Inferior parietal cortex (tissue), 1 donor: ENCODE data around the gene LARGE1.

Source experiments
- DNase-seq: peaks from one replicate; pipeline ENCODE4 v3.0.0-alpha.2; 2016; ENCODE audit errors: extremely low spot score

LARGE1 gene

GRCh38 chr22:33563220-33563964 lies 356.9 kb downstream of the LARGE1 start:
- no peak for DNase-seq

DNA sequence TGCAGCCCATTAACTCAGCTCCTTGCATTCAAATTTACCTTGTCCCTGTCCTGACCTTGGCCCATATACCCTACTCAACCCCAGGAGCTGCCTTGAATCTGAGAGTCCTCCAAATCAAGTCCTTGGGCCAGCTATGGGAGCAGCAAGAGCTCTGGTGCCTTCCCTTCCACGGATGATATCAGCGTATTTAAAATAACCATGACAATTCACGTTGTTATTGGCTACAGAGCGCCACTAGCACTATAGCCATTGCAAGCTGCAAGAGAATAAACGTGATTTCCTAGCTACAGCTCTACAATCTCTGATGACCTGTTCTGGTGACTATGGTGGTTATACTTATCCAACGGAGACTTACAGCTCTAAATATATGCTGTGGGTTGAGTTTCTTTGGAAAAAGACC lies 357.8 kb downstream of the LARGE1 start:
- no peak for DNase-seq

GRCh38 chr22:33561149-33561807 lies 359.0 kb downstream of the LARGE1 start:
- DNase-seq = no peak

DNA sequence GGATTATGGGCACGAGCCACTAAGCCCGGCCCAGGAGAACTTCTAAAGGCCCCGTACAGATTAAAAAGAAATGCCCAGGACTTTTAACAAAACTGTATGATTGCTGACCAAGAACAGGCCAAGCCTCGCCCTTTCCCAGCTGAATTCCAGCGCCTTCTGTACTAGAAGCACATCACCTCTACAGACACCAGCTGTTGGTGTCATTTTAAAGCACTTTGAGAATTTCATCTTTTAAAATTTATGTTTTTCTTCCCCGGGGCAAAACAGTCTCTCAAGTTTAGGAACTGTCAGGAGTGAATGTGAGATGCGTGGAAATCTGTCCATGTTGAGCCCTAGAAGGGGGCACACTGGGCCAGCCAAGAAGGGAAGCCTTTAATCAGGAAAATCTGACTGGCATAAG lies 362.4 kb downstream of the LARGE1 start:
- DNase-seq = no peak

- DNase-seq = no peak
Observed at GRCh38 chr22:33555814-33556522, 364.3 kb downstream of the LARGE1 start.

- no peak for DNase-seq
Observed at GRCh38 chr22:33553493-33553892, 366.8 kb downstream of the LARGE1 start.

GRCh38 chr22:33544707-33545106 lies 375.6 kb downstream of the LARGE1 start:
- DNase-seq = no peak

GRCh38 chr22:33542722-33543121 lies 377.6 kb downstream of the LARGE1 start:
- no peak for DNase-seq

DNA sequence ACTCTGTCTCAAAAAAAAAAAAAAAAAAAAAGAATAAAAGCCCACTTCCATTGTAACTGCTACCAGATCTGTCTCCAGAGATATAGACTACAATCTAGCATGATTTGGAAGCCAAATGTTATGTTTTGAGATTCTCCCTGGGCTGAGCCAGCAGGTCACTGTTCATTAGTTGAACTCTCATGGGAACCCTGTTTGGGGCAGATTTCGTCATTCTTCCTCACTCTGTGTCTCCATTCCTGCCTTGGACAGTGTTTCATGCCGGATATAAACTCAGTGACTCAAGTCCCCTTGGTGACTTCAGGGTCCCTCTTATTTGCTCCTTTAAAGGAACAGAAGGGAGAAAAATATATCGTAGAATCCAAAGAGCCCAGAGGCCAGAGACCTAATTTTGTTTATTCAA lies 378.1 kb downstream of the LARGE1 start:
- no peak for DNase-seq

GRCh38 chr22:33539902-33540751 lies 380.1 kb downstream of the LARGE1 start:
- no peak for DNase-seq

- DNase-seq = no peak
Observed at GRCh38 chr22:33539202-33539901, 380.9 kb downstream of the LARGE1 start.

GRCh38 chr22:33538277-33538885 lies 381.9 kb downstream of the LARGE1 start:
- DNase-seq = no peak

DNA sequence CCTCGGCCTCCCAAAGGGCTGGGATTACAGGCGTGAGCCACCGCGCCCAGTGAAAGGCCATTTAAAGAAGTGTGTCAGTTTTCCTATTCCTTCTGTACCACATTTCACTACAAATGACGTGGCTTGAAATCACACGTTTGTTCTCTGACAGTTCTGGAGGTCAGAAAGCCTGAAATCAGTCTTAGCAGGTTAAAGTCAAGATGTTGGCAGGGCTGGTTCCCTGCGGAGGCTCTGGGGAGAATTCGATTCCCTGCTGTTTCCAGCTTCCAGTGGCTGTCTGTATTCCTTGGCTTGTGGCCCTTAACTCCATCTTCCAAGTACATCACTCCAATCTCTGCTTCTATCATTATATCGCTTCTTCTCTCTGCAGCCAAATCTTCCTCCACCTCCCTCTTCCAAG lies 383.2 kb downstream of the LARGE1 start:
- no peak for DNase-seq

DNA sequence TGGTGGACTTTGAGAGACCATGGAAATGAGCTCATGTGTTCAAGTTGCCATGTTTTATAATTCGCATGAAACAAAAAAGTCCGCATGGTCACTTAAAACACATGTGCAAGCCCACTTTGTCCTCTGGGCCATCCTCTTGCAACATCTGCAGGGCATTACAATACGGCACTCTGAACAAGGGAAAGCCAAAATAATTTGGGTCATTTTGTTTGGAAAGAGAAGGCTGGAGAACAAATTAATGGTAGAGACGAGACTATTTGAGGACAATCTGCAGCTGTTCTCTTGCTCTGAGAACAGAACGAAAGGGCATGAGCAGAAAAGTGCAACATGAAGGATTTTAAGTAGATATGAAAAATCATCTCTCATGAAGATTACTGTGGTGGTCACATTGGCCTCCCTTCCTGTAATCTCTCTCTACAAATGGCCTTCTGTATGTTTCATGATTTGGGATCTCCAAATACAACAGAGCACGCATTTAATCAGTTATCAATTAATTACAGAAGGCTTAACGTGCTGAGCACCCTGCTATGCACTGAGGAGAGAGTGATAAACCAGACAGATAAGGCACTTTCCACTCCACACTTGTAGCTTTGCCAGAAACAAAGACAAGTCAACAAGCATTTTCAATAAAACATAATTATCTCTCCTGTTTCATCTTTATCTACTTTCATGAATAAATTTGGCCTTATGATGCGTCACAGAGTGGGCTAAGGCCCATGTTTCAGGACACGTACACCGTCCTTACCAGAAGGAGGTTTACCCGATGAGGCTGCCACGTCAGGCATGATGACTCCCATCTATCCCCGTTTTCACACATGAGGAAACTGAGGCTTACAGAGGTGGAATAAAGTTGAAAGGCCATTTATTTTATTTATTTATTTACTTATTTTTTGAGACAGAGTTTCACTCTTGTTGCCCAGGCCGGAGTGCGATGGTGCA lies 384.1 kb downstream of the LARGE1 start:
- no peak for DNase-seq

DNA sequence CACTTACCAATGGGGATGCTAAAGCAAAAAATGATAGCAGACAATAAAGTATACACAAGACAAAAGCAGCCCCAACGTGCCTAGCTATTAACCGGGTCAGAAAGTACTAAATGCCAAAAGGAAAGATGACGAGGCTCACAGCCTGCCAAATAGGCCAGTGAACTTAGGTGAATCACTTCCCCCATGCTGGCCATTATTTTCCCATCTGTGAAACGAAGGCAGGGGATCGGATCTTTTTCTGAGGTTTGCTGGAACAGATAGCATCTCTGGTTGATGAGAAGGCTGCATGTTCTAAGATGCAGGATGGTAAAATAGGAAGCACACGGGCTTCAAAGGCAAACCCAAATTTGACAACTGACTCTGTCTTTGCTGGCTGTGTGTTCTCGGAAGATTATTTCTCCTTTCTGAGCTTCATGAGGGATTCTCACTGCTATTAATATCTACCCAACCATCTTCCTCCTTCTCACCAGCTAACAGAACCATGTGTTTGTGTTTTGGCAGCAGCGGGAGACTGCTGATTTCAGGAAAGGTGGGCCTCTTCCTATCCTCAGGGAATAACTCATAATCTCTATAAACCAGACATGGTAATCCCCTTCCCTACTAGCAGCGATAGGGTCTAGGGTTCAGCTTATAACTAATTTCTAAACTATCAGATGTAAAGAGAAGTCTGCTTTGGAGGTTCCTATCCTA lies 390.7 kb downstream of the LARGE1 start:
- DNase-seq = no peak

GRCh38 chr22:33528183-33528582 lies 392.1 kb downstream of the LARGE1 start:
- no peak for DNase-seq

DNA sequence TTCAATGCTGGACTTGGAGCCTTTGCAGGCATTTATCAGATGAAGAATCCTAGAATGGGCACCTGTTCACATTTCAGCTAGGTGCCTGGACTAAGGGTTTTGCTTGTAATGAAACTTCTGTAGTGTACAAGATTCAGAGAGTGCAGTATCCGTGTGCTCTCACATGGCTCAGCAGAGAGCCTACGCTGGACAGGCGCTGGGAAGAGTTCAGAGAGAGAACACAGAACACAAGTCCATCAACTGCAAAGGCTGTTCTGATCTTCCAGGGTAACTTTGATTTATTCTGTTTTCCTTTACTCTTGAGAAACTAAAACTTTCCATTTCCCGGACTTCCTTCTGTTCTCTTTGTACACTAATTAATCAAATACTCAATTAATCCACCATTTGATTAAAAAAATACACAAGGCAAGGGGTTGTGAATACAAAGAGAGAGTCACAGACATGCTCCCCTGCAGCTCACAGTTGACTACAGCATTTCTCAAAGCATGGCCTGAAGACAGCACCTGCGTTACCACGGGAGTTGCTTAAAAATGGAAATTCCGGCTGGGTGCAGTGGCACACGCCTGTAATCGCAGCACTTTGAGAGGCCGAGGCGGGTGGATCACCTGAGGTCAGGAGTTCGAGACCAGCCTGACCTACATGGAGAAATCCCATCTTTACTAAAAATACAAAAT lies 393.7 kb downstream of the LARGE1 start:
- no peak for DNase-seq

- DNase-seq = no peak
Observed at GRCh38 chr22:33524511-33525260, 395.6 kb downstream of the LARGE1 start.
